ENCODE results near the gene LAMA2.

DNA sequence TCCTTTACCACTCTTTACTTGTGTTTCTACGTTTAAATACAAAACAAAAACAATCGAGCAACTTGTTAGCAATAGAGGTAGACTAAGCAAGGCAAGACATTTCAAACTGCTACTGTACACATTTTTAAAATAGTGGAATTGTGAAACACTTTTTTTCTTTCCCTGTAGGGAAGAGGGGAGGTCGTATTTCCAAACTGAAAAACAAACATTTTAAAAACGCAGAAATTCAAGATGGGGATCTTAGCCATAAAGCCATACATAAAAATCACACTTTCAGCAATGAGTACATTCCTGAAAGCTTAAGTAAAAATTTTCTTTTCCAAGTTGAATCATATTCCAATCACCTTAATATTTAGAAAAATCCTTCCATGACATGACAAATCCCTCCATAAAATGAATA, 267.6 kb downstream of the LAMA2 start:
- TF ChIP-seq, protein P1, sequence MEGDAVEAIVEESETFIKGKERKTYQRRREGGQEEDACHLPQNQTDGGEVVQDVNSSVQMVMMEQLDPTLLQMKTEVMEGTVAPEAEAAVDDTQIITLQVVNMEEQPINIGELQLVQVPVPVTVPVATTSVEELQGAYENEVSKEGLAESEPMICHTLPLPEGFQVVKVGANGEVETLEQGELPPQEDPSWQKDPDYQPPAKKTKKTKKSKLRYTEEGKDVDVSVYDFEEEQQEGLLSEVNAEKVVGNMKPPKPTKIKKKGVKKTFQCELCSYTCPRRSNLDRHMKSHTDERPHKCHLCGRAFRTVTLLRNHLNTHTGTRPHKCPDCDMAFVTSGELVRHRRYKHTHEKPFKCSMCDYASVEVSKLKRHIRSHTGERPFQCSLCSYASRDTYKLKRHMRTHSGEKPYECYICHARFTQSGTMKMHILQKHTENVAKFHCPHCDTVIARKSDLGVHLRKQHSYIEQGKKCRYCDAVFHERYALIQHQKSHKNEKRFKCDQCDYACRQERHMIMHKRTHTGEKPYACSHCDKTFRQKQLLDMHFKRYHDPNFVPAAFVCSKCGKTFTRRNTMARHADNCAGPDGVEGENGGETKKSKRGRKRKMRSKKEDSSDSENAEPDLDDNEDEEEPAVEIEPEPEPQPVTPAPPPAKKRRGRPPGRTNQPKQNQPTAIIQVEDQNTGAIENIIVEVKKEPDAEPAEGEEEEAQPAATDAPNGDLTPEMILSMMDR (IDR thresholded peaks at IDR 0.05; ENCODE audit: poor library complexity, severe bottlenecking), result no peak
- TF ChIP-seq EP300 (conservative IDR thresholded peaks at IDR 0.05; ENCODE audit: poor library complexity, severe bottlenecking) (no peak), TAF1 (IDR thresholded peaks at IDR 0.05; ENCODE audit: low read depth) (no peak), SMC3 (conservative IDR thresholded peaks at IDR 0.05; ENCODE audit: poor library complexity) (no peak), POLR2AphosphoS5 (IDR thresholded peaks at IDR 0.05) (no peak), EZH2 (IDR thresholded peaks at IDR 0.05; ENCODE audit: borderline replicate concordance, insufficient read depth, low read length, poor library complexity, severe bottlenecking) (no peak)
